Activated T-cell treated with anti-CD3 and anti-CD28 coated beads for 1 hour (primary cell): ENCODE results near the gene DOCK8.

Experiments
- DNase-seq: peaks from one replicate; pipeline ENCODE4 v3.0.0-alpha.2; 2020; ENCODE audit warnings: low read depth

Gene DOCK8

GRCh38 chr9:503881-504852, 289.5 kb downstream of the DOCK8 start, which contains the start of gene KANK1:
TSS of gene KANK1 (plus strand) at chr9:504695.
- DNase-seq = peak; percentile 59

- no peak for DNase-seq
Measured at GRCh38 chr9:504921-505740, 290.5 kb downstream of the DOCK8 start.

GRCh38 chr9:505741-506059, 291.0 kb downstream of the DOCK8 start:
- no peak for DNase-seq

- no peak for DNase-seq
Measured at GRCh38 chr9:506281-506680, 291.6 kb downstream of the DOCK8 start.

GRCh38 chr9:511861-512260, 297.2 kb downstream of the DOCK8 start:
- no peak for DNase-seq

GRCh38 chr9:512555-513272, 298.0 kb downstream of the DOCK8 start:
- DNase-seq = no peak
